Thyroid gland (tissue), 4 donors: ENCODE measurements around the gene CHD6.

ENCODE experiments used
- CTCF ChIP-seq, 6 experiments: fragments of 200-600 bp in 3 of 6; fragments of 450-650 bp in 3 of 6; sonication (generic) in 3 of 6; IDR thresholded peaks; one replicate each; pipeline ENCODE4 v1.5.1; 2016 to 2019; ENCODE audit warnings: antibody characterized with exemption in 6 of 6, mild to moderate bottlenecking in 2 of 6, inconsistent platforms in 1 of 6, moderate library complexity in 1 of 6
- POLR2A ChIP-seq, 2 donors: fragments of 450-650 bp; IDR thresholded peaks; one replicate each; pipeline ENCODE4 v1.6.1; 2017; ENCODE audit warnings: antibody characterized with exemption in 2 of 2, mild to moderate bottlenecking in 2 of 2, moderate library complexity in 1 of 2

GRCh38 chr20:41395667-41396664 is 222.2 kb downstream of the CHD6 start:
- TF ChIP-seq CTCF (IDR thresholded peaks at IDR 0.05) (no peak), POLR2A (IDR thresholded peaks at IDR 0.05) (no peak)
